ENCODE data around the gene HPCA.

HPCA gene

GRCh38 chr1:32915766-32916706, 29.7 kb downstream of the HPCA start:
- no peak overlapping the region for H3K27ac ChIP-seq
- no peaks in the 10 kb centered on the region for H3K36me3 ChIP-seq (ENCODE audit: insufficient read depth)
- H3K27me3 ChIP-seq (ENCODE audit: insufficient read depth, low read depth), result no peaks in the 10 kb centered on the region
- no peaks in the 10 kb centered on the region for H4K20me1 ChIP-seq (ENCODE audit: insufficient read depth)
- H3K4me3 ChIP-seq (IDR thresholded peaks at IDR 0.05; ENCODE audit: insufficient read depth, low read depth, low read length), result no peak overlapping the region
- TF ChIP-seq CTCF (conservative IDR thresholded peaks at IDR 0.05; ENCODE audit: low read depth, low read length), result no peak
- no peaks in the 10 kb centered on the region for H3K79me2 ChIP-seq (ENCODE audit: insufficient read depth, low read depth)
- H3K4me2 ChIP-seq, result no peak overlapping the region
- H3K9ac ChIP-seq, result no peak overlapping the region
- H2AFZ ChIP-seq (ENCODE audit: low read depth), result no peak overlapping the region
- H3K4me1 ChIP-seq (ENCODE audit: low read depth, poor library complexity, severe bottlenecking), result peaks cover 15% of the 10 kb centered on the region

- no peaks in the 10 kb centered on the region for H3K79me2 ChIP-seq (ENCODE audit: insufficient read depth, low read depth)
- no peaks in the 10 kb centered on the region for H4K20me1 ChIP-seq (ENCODE audit: insufficient read depth)
- no peak overlapping the region for H2AFZ ChIP-seq (ENCODE audit: low read depth)
- no peak overlapping the region for H3K9ac ChIP-seq
- H3K36me3 ChIP-seq (ENCODE audit: insufficient read depth), result no peaks in the 10 kb centered on the region
- peaks cover 15% of the 10 kb centered on the region for H3K4me1 ChIP-seq (ENCODE audit: low read depth, poor library complexity, severe bottlenecking)
- no peaks in the 10 kb centered on the region for H3K27me3 ChIP-seq (ENCODE audit: insufficient read depth, low read depth)
- no peak overlapping the region for H3K4me2 ChIP-seq
- H3K4me3 ChIP-seq (IDR thresholded peaks at IDR 0.05; ENCODE audit: insufficient read depth, low read depth, low read length), result no peak overlapping the region
- no peak overlapping the region for H3K27ac ChIP-seq
- TF ChIP-seq CTCF (conservative IDR thresholded peaks at IDR 0.05; ENCODE audit: low read depth, low read length), result no peak
Observed at GRCh38 chr1:32917521-32917920, 31.2 kb downstream of the HPCA start.

- no peak overlapping the region for H3K4me3 ChIP-seq (IDR thresholded peaks at IDR 0.05; ENCODE audit: insufficient read depth, low read depth, low read length)
- no peak overlapping the region for H3K9ac ChIP-seq
- no peaks in the 10 kb centered on the region for H4K20me1 ChIP-seq (ENCODE audit: insufficient read depth)
- H3K4me2 ChIP-seq, result no peak overlapping the region
- no peak overlapping the region for H2AFZ ChIP-seq (ENCODE audit: low read depth)
- no peak for TF ChIP-seq CTCF (conservative IDR thresholded peaks at IDR 0.05; ENCODE audit: low read depth, low read length)
- H3K27me3 ChIP-seq (ENCODE audit: insufficient read depth, low read depth), result no peaks in the 10 kb centered on the region
- H3K27ac ChIP-seq, result no peak overlapping the region
- no peaks in the 10 kb centered on the region for H3K36me3 ChIP-seq (ENCODE audit: insufficient read depth)
- H3K79me2 ChIP-seq (ENCODE audit: insufficient read depth, low read depth), result no peaks in the 10 kb centered on the region
- peaks cover 15% of the 10 kb centered on the region for H3K4me1 ChIP-seq (ENCODE audit: low read depth, poor library complexity, severe bottlenecking)
Observed at GRCh38 chr1:32918179-32918578, 31.9 kb downstream of the HPCA start.

GRCh38 chr1:32919811-32920733, 33.8 kb downstream of the HPCA start:
- Histone ChIP-seq H4K20me1 (ENCODE audit: insufficient read depth) (no peaks in the 10 kb centered on the region), H3K36me3 (ENCODE audit: insufficient read depth) (no peaks in the 10 kb centered on the region), H2AFZ (ENCODE audit: low read depth) (peak overlapping the region; percentile 45), H3K27me3 (ENCODE audit: insufficient read depth, low read depth) (no peaks in the 10 kb centered on the region), H3K4me1 (ENCODE audit: low read depth, poor library complexity, severe bottlenecking) (peaks cover 15% of the 10 kb centered on the region), H3K4me3 (IDR thresholded peaks at IDR 0.05; ENCODE audit: insufficient read depth, low read depth, low read length) (no peak overlapping the region), H3K4me2 (no peak overlapping the region; the same call in 1 of the 2 replicates), H3K9ac (no peak overlapping the region), H3K27ac (no peak overlapping the region), H3K79me2 (ENCODE audit: insufficient read depth, low read depth) (no peaks in the 10 kb centered on the region)
- TF ChIP-seq CTCF (conservative IDR thresholded peaks at IDR 0.05; ENCODE audit: low read depth, low read length), result no peak
